Ureter (tissue), 1 donor: Measurements from ENCODE around the gene ADCY4. TPM values are rescaled to one million over a fixed set of nuclear protein-coding genes. Genes with fewer than 3 reads are reported as not detected.

Experiments used
- DNase-seq: peaks from one replicate; pipeline ENCODE4 v3.0.0-alpha.2; 2020; ENCODE audit warnings: low spot score
- total RNA-seq: library from RNA; stranded (reverse); gene quantifications from one replicate; pipeline ENCODE4 v1.2.4, GENCODE V29; 2023
- donor health status: DM: yes; HTN: yes; CAD: no.

ADCY4 gene
- total RNA-seq, 1 donor from 2014 or later = 61.7 TPM

- DNase-seq = no peak
Measured at GRCh38 chr14:24298892-24299254, 36.0 kb downstream of the ADCY4 start.

GRCh38 chr14:24297190-24297964 is 37.5 kb downstream of the ADCY4 start:
- DNase-seq = no peak

- DNase-seq = peak; percentile 63
Measured at GRCh38 chr14:24296341-24297157, 38.3 kb downstream of the ADCY4 start.

GRCh38 chr14:24293525-24293924 is 41.3 kb downstream of the ADCY4 start:
- no peak for DNase-seq

- no peak for DNase-seq
Measured at GRCh38 chr14:24292118-24292807, 42.6 kb downstream of the ADCY4 start.

- no peak for DNase-seq
Measured at GRCh38 chr14:24291446-24292117, 43.3 kb downstream of the ADCY4 start.

GRCh38 chr14:24290746-24291145 is 44.1 kb downstream of the ADCY4 start:
- no peak for DNase-seq

- DNase-seq = no peak
Measured at GRCh38 chr14:24289649-24290280, 45.1 kb downstream of the ADCY4 start.

GRCh38 chr14:24286996-24287395 is 47.9 kb downstream of the ADCY4 start:
- no peak for DNase-seq

- DNase-seq = no peak
Measured at GRCh38 chr14:24285351-24285750, 49.5 kb downstream of the ADCY4 start.

GRCh38 chr14:24284501-24285035 is 50.3 kb downstream of the ADCY4 start:
- DNase-seq = no peak

GRCh38 chr14:24283796-24284460 is 50.9 kb downstream of the ADCY4 start:
- no peak for DNase-seq

- DNase-seq = no peak
Measured at GRCh38 chr14:24282736-24283135, 52.1 kb downstream of the ADCY4 start.

- DNase-seq = no peak
Measured at GRCh38 chr14:24281636-24282035, 53.2 kb downstream of the ADCY4 start.

GRCh38 chr14:24280797-24281460 is 53.9 kb downstream of the ADCY4 start:
- DNase-seq = no peak

- DNase-seq = no peak
Measured at GRCh38 chr14:24279301-24280186, 55.3 kb downstream of the ADCY4 start.

GRCh38 chr14:24278424-24278823 is 56.4 kb downstream of the ADCY4 start:
- no peak for DNase-seq

GRCh38 chr14:24277606-24278321 is 57.1 kb downstream of the ADCY4 start:
- DNase-seq = no peak
